Naive thymus-derived CD4-positive, alpha-beta T cell (primary cell): ENCODE data around the gene ZNF558. TPM values are rescaled to one million over a fixed set of nuclear protein-coding genes. Genes with fewer than 3 reads are reported as not detected.
"Not testable (repeated sequence)": the region's sequence is repeated elsewhere in the genome, so short reads cannot be mapped to it uniquely, and the experiment has no call there.

ENCODE experiments used
- ATAC-seq: fragments of 150-1000 bp; cut with Tn5 transposase; 2 replicates; pipeline ENCODE4 v1.10.0; 2021; ENCODE audit warnings: mild to moderate bottlenecking, moderate library complexity
- CTCF ChIA-PET: fragments of 350-600 bp; sonication (Branson Sonifier 250); formaldehyde crosslinking; loops from one replicate; lab custom pipeline; 2021; ENCODE audit warnings: antibody characterized with exemption; lab: Charles Lee
- POLR2A ChIA-PET: fragments of 350-600 bp; sonication (Branson Sonifier 250); formaldehyde crosslinking; loops from one replicate; lab custom pipeline; 2021; ENCODE audit warnings: antibody characterized with exemption, inconsistent platforms; lab: Charles Lee
- DNase-seq, 9 donors: peaks; one replicate each; pipeline versions ENCODE4 v3.0.0 to v3.0.0-alpha.2; 2020 to 2022; ENCODE audit warnings: mixed read lengths in 1 of 9
- H3K27ac ChIP-seq: one replicate; pipeline ENCODE4 v1.7.0; 2013; ENCODE audit warnings: mild to moderate bottlenecking, low read depth, low read length, moderate library complexity
- H3K27me3 ChIP-seq, 2 donors: one replicate each; pipeline ENCODE4 v1.7.0; 2013; ENCODE audit warnings: low read length in 2 of 2, mild to moderate bottlenecking in 2 of 2, moderate library complexity in 2 of 2; ENCODE audit not compliant: control insufficient read depth in 2 of 2, insufficient read depth in 2 of 2
- H3K36me3 ChIP-seq, 3 experiments: 1 replicate in 2 of 3; 2 replicates in 1 of 3; pipeline ENCODE4 v1.7.0; 2013; ENCODE audit warnings: low read length in 3 of 3, mild to moderate bottlenecking in 3 of 3, moderate library complexity in 1 of 3; ENCODE audit not compliant: insufficient read depth in 3 of 3, control insufficient read depth in 2 of 3
- H3K4me1 ChIP-seq, 2 donors: one replicate each; pipeline ENCODE4 v1.7.0; 2013; ENCODE audit warnings: low read length in 2 of 2, mild to moderate bottlenecking in 2 of 2, moderate library complexity in 1 of 2; ENCODE audit not compliant: control insufficient read depth in 2 of 2, insufficient read depth in 2 of 2
- H3K4me3 ChIP-seq: 2 replicates; pipeline ENCODE4 v1.7.0; 2013; ENCODE audit warnings: mild to moderate bottlenecking, low read length
- H3K9me3 ChIP-seq, 3 experiments: 1 replicate in 2 of 3; 2 replicates in 1 of 3; pipeline ENCODE4 v1.7.0; 2013; ENCODE audit warnings: low read length in 3 of 3; ENCODE audit not compliant: control insufficient read depth in 2 of 3
- H3K27ac Mint-ChIP-seq, 9 donors: one replicate each; pipeline ENCODE4 v1.8.0; 2020 to 2022; ENCODE audit warnings: mixed read lengths in 9 of 9, mild to moderate bottlenecking in 8 of 9, moderate library complexity in 5 of 9, inconsistent platforms in 2 of 9
- H3K27me3 Mint-ChIP-seq, 5 donors: one replicate each; pipeline ENCODE4 v1.8.0; 2021 to 2022; ENCODE audit warnings: mixed read lengths in 5 of 5, mild to moderate bottlenecking in 1 of 5
- H3K36me3 Mint-ChIP-seq, 5 donors: one replicate each; pipeline ENCODE4 v1.8.0; 2020 to 2022; ENCODE audit warnings: mixed read lengths in 5 of 5, mild to moderate bottlenecking in 3 of 5, inconsistent platforms in 1 of 5
- H3K4me1 Mint-ChIP-seq, 7 donors: one replicate each; pipeline ENCODE4 v1.8.0; 2020 to 2022; ENCODE audit warnings: mixed read lengths in 7 of 7, mild to moderate bottlenecking in 3 of 7, inconsistent platforms in 1 of 7
- H3K4me3 Mint-ChIP-seq, 10 donors: one replicate each; pipeline ENCODE4 v1.8.0; 2020 to 2022; ENCODE audit warnings: mild to moderate bottlenecking in 10 of 10, mixed read lengths in 10 of 10, moderate library complexity in 6 of 10, inconsistent platforms in 2 of 10
- H3K9me3 Mint-ChIP-seq, 11 donors: one replicate each; pipeline ENCODE4 v1.8.0; 2020 to 2022; ENCODE audit warnings: mixed read lengths in 11 of 11, mild to moderate bottlenecking in 4 of 11, inconsistent platforms in 1 of 11, moderate library complexity in 1 of 11
- intact Hi-C, 2 donors: fragments of 100-400 bp; cut with micrococcal nuclease; formaldehyde crosslinking; loops; one replicate each; pipeline ENCODE4 v1.15.1; 2023
- polyA plus RNA-seq, 2 donors: library from polyadenylated mRNA; unstranded; fragments of 300-500 nt; fragmentation: Illumina TruSeq; gene quantifications; one replicate each; pipeline ENCODE4 v1.2.3, GENCODE V29; 2021
- total RNA-seq, 6 experiments: library from RNA in 5 of 6; stranded (reverse) in 5 of 6; gene quantifications; 1 replicate in 5 of 6; 2 replicates in 1 of 6; pipeline ENCODE4 v1.2.3 and lab custom pipeline; 2021 to 2026

The ZNF558 gene
- total and polyA plus RNA-seq, 7 experiments from 2014 or later = 8.7 to 44.9 (median 24.4) TPM

- CTCF ChIA-PET, H3K9me3 Mint-ChIP-seq, POLR2A ChIA-PET, H3K27ac ChIP-seq, H3K4me1 ChIP-seq, H3K4me3 ChIP-seq, H3K9me3 ChIP-seq, H3K27me3 ChIP-seq, ATAC-seq, H3K4me1 Mint-ChIP-seq, H3K4me3 Mint-ChIP-seq, H3K36me3 ChIP-seq, intact Hi-C loops, H3K27ac Mint-ChIP-seq, H3K36me3 Mint-ChIP-seq, DNase-seq, H3K27me3 Mint-ChIP-seq: not testable (repeated sequence)
Measured at GRCh38 chr19:8769265-8769664, 62.8 kb downstream of the ZNF558 start.

DNA sequence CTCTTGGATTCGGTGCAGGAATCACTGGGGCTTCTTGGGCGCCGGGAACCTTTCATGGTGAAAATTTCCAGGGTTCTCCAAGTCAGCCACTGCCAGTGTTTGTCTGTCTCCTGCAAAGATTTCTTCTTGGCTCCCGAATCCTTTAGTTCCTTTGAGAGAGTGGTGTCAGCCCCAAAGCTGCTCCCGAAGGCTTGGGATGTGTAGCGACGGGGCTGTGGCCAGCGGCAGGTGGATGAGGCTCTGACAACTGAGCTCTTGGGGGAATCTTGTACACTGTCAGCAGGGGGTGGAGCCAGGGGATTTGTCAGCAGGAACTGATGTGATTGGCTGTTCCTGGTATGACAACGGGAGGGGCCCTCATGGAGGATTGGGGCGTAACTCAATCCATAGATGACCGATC lies 64.8 kb downstream of the ZNF558 start:
- CTCF ChIA-PET, H3K9me3 ChIP-seq, H3K36me3 ChIP-seq, H3K4me3 Mint-ChIP-seq, H3K27ac ChIP-seq, H3K36me3 Mint-ChIP-seq, H3K27me3 ChIP-seq, H3K4me3 ChIP-seq, ATAC-seq, DNase-seq, H3K27ac Mint-ChIP-seq, H3K9me3 Mint-ChIP-seq, H3K27me3 Mint-ChIP-seq, intact Hi-C loops, H3K4me1 ChIP-seq, H3K4me1 Mint-ChIP-seq, POLR2A ChIA-PET: not testable (repeated sequence)

Other genes with a start within 250 kb of the ZNF558 start
- gene ADAMTS10, start 221.6 kb downstream of the ZNF558 start, total RNA-seq = 100 to 1,000 TPM in 1 of 5 experiments, 10 to 100 TPM in 3, 1 to 10 TPM in 1; 8.2 to 102 (median 88.9) TPM
- 1 to 10 TPM; 1.5 to 3.4 TPM for gene ADAMTS10, start 221.6 kb downstream of the ZNF558 start, polyA plus RNA-seq
- gene NFILZ, start 201.7 kb downstream of the ZNF558 start, total RNA-seq = not detected
- not detected for gene NFILZ, start 201.7 kb downstream of the ZNF558 start, polyA plus RNA-seq
- not detected for gene ACTL9, start 133.5 kb downstream of the ZNF558 start, total RNA-seq
- gene ACTL9, start 133.5 kb downstream of the ZNF558 start, polyA plus RNA-seq = not detected
- under 1 TPM in 1 of 5 experiments, not detected in 4; 0.12 TPM for gene OR2Z1, start 110.7 kb downstream of the ZNF558 start, total RNA-seq
- gene OR2Z1, start 110.7 kb downstream of the ZNF558 start, polyA plus RNA-seq = not detected
- not detected for gene MBD3L1, start 73 bp upstream of the ZNF558 start, total RNA-seq
- not detected for gene MBD3L1, start 73 bp upstream of the ZNF558 start, polyA plus RNA-seq
- under 1 TPM in 2 of 5 experiments, not detected in 3; under 0.01 to 0.10 TPM for gene MUC16, start 178.1 kb upstream of the ZNF558 start, total RNA-seq
- gene MUC16, start 178.1 kb upstream of the ZNF558 start, polyA plus RNA-seq = not detected